Endothelial cell of umbilical vein (primary cell): ENCODE results near the gene LITAFD. TPM values are rescaled to one million over a fixed set of nuclear protein-coding genes. Genes with fewer than 3 reads are reported as not detected.
A peak's percentile ranks its signal among the peaks of the same experiment; 100 is the strongest.
"Not testable (repeated sequence)": the region's sequence is repeated elsewhere in the genome, so short reads cannot be mapped to it uniquely, and the experiment has no call there.

Experiments
- BruUV-seq: library from RNA; stranded (reverse); fragments of 400-500 nt; replicated peaks from 2 replicates; lab custom pipeline; 2021; lab: Mats Ljungman, UMichigan
- CTCF ChIA-PET: fragments of 300-600, 350-600 bp; sonication (Branson Sonifier 250); formaldehyde crosslinking; loops from one replicate; lab custom pipeline; 2021; ENCODE audit warnings: antibody characterized with exemption, inconsistent platforms; lab: Charles Lee
- POLR2A ChIA-PET: fragments of 300-600, 350-600 bp; sonication (Branson Sonifier 250); formaldehyde crosslinking; loops from one replicate; lab custom pipeline; 2021; ENCODE audit warnings: antibody characterized with exemption, inconsistent platforms; lab: Charles Lee
- DNase-seq: peaks from one replicate; pipeline ENCODE4 v3.0.0-alpha.2; 2011; ENCODE audit warnings: low read depth, low spot score
- FAIRE-seq: peaks from 2 replicates; lab custom pipeline; 2011; peaks lifted over from hg19 to GRCh38; lab: Jason Lieb, UNC
- H2AFZ ChIP-seq: 2 replicates; pipeline ENCODE4 v1.6.0; 2012; ENCODE audit warnings: low read depth, low read length, control low read depth, inconsistent platforms
- H3K27ac ChIP-seq: 2 replicates; pipeline ENCODE4 v1.5.1; 2011; ENCODE audit warnings: low read depth, mild to moderate bottlenecking, control low read depth, low read length, moderate library complexity; ENCODE audit not compliant: insufficient read depth
- H3K27me3 ChIP-seq, 2 experiments: 2 replicates each; pipeline versions ENCODE4 v1.6.0 to v1.6.1; 2011; ENCODE audit warnings: low read length in 2 of 2, mixed read lengths in 1 of 2; ENCODE audit not compliant: control insufficient read depth in 2 of 2, insufficient read depth in 2 of 2
- H3K36me3 ChIP-seq, 2 experiments: 2 replicates in 1 of 2; 3 replicates in 1 of 2; pipeline ENCODE4 v1.5.1; 2011; ENCODE audit warnings: low read length in 2 of 2, mild to moderate bottlenecking in 1 of 2, moderate library complexity in 1 of 2; ENCODE audit not compliant: control insufficient read depth in 2 of 2, insufficient read depth in 2 of 2; ENCODE audit errors: extremely low read depth in 1 of 2
- H3K4me1 ChIP-seq: 3 replicates; pipeline ENCODE4 v1.5.1; 2011; ENCODE audit warnings: mild to moderate bottlenecking, low read length; ENCODE audit not compliant: control insufficient read depth, insufficient read depth; ENCODE audit errors: extremely low read depth
- H3K4me2 ChIP-seq: 2 replicates; pipeline ENCODE4 v1.6.1; 2011; ENCODE audit warnings: low read length, control low read depth, mixed read lengths; ENCODE audit not compliant: insufficient read depth
- H3K4me3 ChIP-seq, 3 experiments: fragments of 200-600 bp in 1 of 3; sonication (generic), shearing (Covaris generic) in 1 of 3; replicated peaks in 1 of 3; 2 replicates each; pipeline ENCODE4 v1.5.1; 2011 to 2016; ENCODE audit warnings: control low read depth in 3 of 3, low read length in 3 of 3, mild to moderate bottlenecking in 2 of 3, inconsistent platforms in 1 of 3, low read depth in 1 of 3, moderate library complexity in 1 of 3; ENCODE audit not compliant: insufficient read depth in 1 of 3
- H3K79me2 ChIP-seq: 2 replicates; pipeline ENCODE4 v1.6.0; 2012; ENCODE audit warnings: low read length, inconsistent platforms; ENCODE audit not compliant: control insufficient read depth, insufficient read depth
- H3K9ac ChIP-seq: replicated peaks from 2 replicates; pipeline ENCODE3; 2011; ENCODE audit warnings: low read length, control low read depth; ENCODE audit not compliant: insufficient read depth; ENCODE audit errors: extremely low read depth
- H3K9me1 ChIP-seq: replicated peaks from 3 replicates; pipeline ENCODE4 v1.6.0; 2011; ENCODE audit warnings: mild to moderate bottlenecking, low read length; ENCODE audit not compliant: control insufficient read depth, insufficient read depth; ENCODE audit errors: extremely low read depth
- H3K9me3 ChIP-seq: replicated peaks from 2 replicates; pipeline ENCODE4 v1.5.1; 2012; ENCODE audit warnings: low read length, inconsistent platforms; ENCODE audit not compliant: control insufficient read depth, insufficient read depth
- H4K20me1 ChIP-seq: replicated peaks from 2 replicates; pipeline ENCODE3; 2011; ENCODE audit warnings: mild to moderate bottlenecking, low read length; ENCODE audit not compliant: control insufficient read depth, insufficient read depth; ENCODE audit errors: extremely low read depth
- CTCF ChIP-seq, 2 donors: IDR thresholded peaks; 1 replicate in 1 of 2; 2 replicates in 1 of 2; pipeline ENCODE4 v1.5.1; 2011; ENCODE audit warnings: low read length in 2 of 2, mild to moderate bottlenecking in 2 of 2, moderate library complexity in 2 of 2, control low read depth in 1 of 2, inconsistent platforms in 1 of 2, low read depth in 1 of 2; ENCODE audit not compliant: insufficient read depth in 1 of 2; ENCODE audit errors: extremely low read depth in 1 of 2
- POLR2A ChIP-seq: IDR thresholded peaks from 2 replicates; pipeline ENCODE4 v1.6.1; 2012; ENCODE audit warnings: low read depth, mild to moderate bottlenecking, control low read depth, low read length
- dilution Hi-C: fragments of 300-500 bp; cut with MboI; formaldehyde crosslinking; loops from one replicate; pipeline ENCODE4 v1.15.0; 2019; ENCODE audit warnings: low sequenced_read_pairs; ENCODE audit not compliant: extremely low pct_ligation_motif_present
- intact Hi-C: fragments of 100-400 bp; cut with micrococcal nuclease; formaldehyde crosslinking; loops from one replicate; pipeline ENCODE4 v1.10.0; 2022
- polyA plus RNA-seq, 4 experiments: library from polyadenylated mRNA; depleted of rRNA in 3 of 4; stranded (reverse) in 3 of 4; unstranded in 1 of 4; fragments of >200 nt; gene quantifications; 2 replicates each; pipeline versions ENCODE4 v1.2.1 to v1.2.3, GENCODE V29; 2011 to 2012; ENCODE audit warnings: missing spikeins in 1 of 4
- total RNA-seq: library from RNA; stranded (reverse); gene quantifications from 2 replicates; pipeline ENCODE4 v1.2.3, GENCODE V29; 2021

Gene LITAFD
- total and polyA plus RNA-seq, 2 donors (not counting 3 experiments of a cell fraction or from before 2014, with no cell fraction given), result not detected

- Histone ChIP-seq H3K4me2 (peak overlapping the region; percentile 87), H3K9me3 (no peaks in the 10 kb centered on the region), H3K27ac (no peak overlapping the region), H3K79me2 (peaks cover 30% of the 10 kb centered on the region), H3K4me1 (peaks cover 20% of the 10 kb centered on the region), H3K36me3 (no peaks in the 10 kb centered on the region), H3K9me1 (no peaks in the 10 kb centered on the region), H4K20me1 (no peaks in the 10 kb centered on the region), H3K4me3 (peak overlapping the region; percentile 46 to 62 (median 56)), H3K9ac (peak overlapping the region; percentile 48), H2AFZ (peak overlapping the region; percentile 71), H3K27me3 (no peaks in the 10 kb centered on the region)
- no peak for TF ChIP-seq POLR2A
- peak in 1 of 2 donors; percentile 9 for TF ChIP-seq CTCF (IDR thresholded peaks at IDR 0.05; ENCODE audit: extremely low read depth in 1 of 2, insufficient read depth in 1 of 2, low read depth in 1 of 2, low read length in 2 of 2)
- FAIRE-seq (no peak), DNase-seq (no peak)
- BruUV-seq, result no TSS peak
- intact Hi-C loops (loop anchor here (1.0 to 5.0 kb wide), 3 partner anchors 19 to 302 kb away; no protein-coding TSS in a partner anchor), dilution Hi-C loops (no loop called here)
- CTCF ChIA-PET, result interaction anchor here (1.0 to 8.0 kb wide), 14 partner anchors 12 to 269 kb away, joined by 3 to 67 read pairs (median 4); partner anchors contain the start of genes LITAFD, PMM2 and TMEM186
- POLR2A ChIA-PET, result interaction anchor here (0.6 to 1.4 kb wide), 6 partner anchors 9 to 72 kb away, joined by 3 to 9 read pairs (median 4); no protein-coding TSS in a partner anchor
Observed at GRCh38 chr16:8869212-8869987, 12.8 kb upstream of the LITAFD start.

- intact Hi-C loops, result loop anchor here (1.0 to 5.0 kb wide), 3 partner anchors 20 to 303 kb away; no protein-coding TSS in a partner anchor
- not testable (repeated sequence) for BruUV-seq
Observed at GRCh38 chr16:8869988-8870241, 12.2 kb upstream of the LITAFD start.

More at GRCh38 chr16:8869988-8870241, 12.2 kb upstream of the LITAFD start:
- H2AFZ ChIP-seq, H3K27ac ChIP-seq, H3K27me3 ChIP-seq, H3K4me2 ChIP-seq, H3K9ac ChIP-seq, H3K4me3 ChIP-seq, dilution Hi-C loops, H3K9me1 ChIP-seq, DNase-seq, POLR2A ChIA-PET, H4K20me1 ChIP-seq, H3K36me3 ChIP-seq, FAIRE-seq, H3K9me3 ChIP-seq: not testable (repeated sequence)
- Histone ChIP-seq H3K79me2 (peaks cover 25% of the 10 kb centered on the region), H3K4me1 (peaks cover 20% of the 10 kb centered on the region)
- CTCF ChIA-PET, result interaction anchor here (1.5 to 8.0 kb wide), 2 partner anchors 11 to 15 kb away, joined by 5 to 67 read pairs; partner anchors contain the start of gene LITAFD
